HUES64 (cell line): ENCODE results near the gene PNMA8A.
"Not testable (repeated sequence)": the region's sequence is repeated elsewhere in the genome, so short reads cannot be mapped to it uniquely, and the experiment has no call there.

Source experiments
- H3K27ac ChIP-seq: 2 replicates; pipeline ENCODE4 v1.7.0; 2013; ENCODE audit warnings: low read depth, low read length, inconsistent platforms
- H3K27me3 ChIP-seq: 2 replicates; pipeline ENCODE4 v1.6.1; 2013; ENCODE audit warnings: mild to moderate bottlenecking, low read length; ENCODE audit not compliant: insufficient read depth
- H3K36me3 ChIP-seq: 2 replicates; pipeline ENCODE4 v1.6.1; 2013; ENCODE audit warnings: mild to moderate bottlenecking, low read length; ENCODE audit not compliant: insufficient read depth
- H3K4me1 ChIP-seq: 2 replicates; pipeline ENCODE4 v1.6.1; 2013; ENCODE audit warnings: mild to moderate bottlenecking, low read length, moderate library complexity; ENCODE audit not compliant: insufficient read depth
- H3K4me3 ChIP-seq: 2 replicates; pipeline ENCODE4 v1.5.1; 2013; ENCODE audit warnings: mild to moderate bottlenecking, low read length, moderate library complexity
- H3K9ac ChIP-seq: 2 replicates; pipeline ENCODE4 v1.6.1; 2013; ENCODE audit warnings: mild to moderate bottlenecking, low read depth, low read length
- H3K9me3 ChIP-seq: 2 replicates; pipeline ENCODE4 v1.6.1; 2013; ENCODE audit warnings: low read depth, low read length; ENCODE audit not compliant: insufficient read depth
- whole genome bisulfite sequencing: fragments of 150-250, 120-280 bp; methylation state at CpG from one replicate; pipeline ENCODE4 v1.1.7; 2013; ENCODE audit warnings: missing lambda C conversion rate; 5-methylcytosine and 5-hydroxymethylcytosine counted together

PNMA8A gene

GRCh38 chr19:46447824-46448223, 23.5 kb downstream of the PNMA8A start:
- no peak overlapping the region for H3K4me3 ChIP-seq

GRCh38 chr19:46447006-46447405, 24.4 kb downstream of the PNMA8A start:
- Histone ChIP-seq H3K4me1 (no peaks in the 10 kb centered on the region), H3K4me3 (no peak overlapping the region), H3K9ac (no peak overlapping the region), H3K9me3 (0 out of 2 replicates have a peak, but pooled peaks cover 3% of the 10 kb centered on the region), H3K27me3 (no peaks in the 10 kb centered on the region), H3K27ac (no peak overlapping the region), H3K36me3 (no peaks in the 10 kb centered on the region)
- 85% methylated on average over 2 of the region's 3 CpGs for WGBS

More at GRCh38 chr19:46447824-46448223, 23.5 kb downstream of the PNMA8A start:
- no peaks in the 10 kb centered on the region for H3K4me1 ChIP-seq
- 0 out of 2 replicates have a peak, but pooled peaks cover 3% of the 10 kb centered on the region for H3K9me3 ChIP-seq
- H3K27ac ChIP-seq: no peak overlapping the region
- WGBS: 89% methylated on average over 5 of the region's 5 CpGs
- H3K27me3 ChIP-seq: no peaks in the 10 kb centered on the region
- H3K36me3 ChIP-seq: no peaks in the 10 kb centered on the region
- no peak overlapping the region for H3K9ac ChIP-seq

DNA sequence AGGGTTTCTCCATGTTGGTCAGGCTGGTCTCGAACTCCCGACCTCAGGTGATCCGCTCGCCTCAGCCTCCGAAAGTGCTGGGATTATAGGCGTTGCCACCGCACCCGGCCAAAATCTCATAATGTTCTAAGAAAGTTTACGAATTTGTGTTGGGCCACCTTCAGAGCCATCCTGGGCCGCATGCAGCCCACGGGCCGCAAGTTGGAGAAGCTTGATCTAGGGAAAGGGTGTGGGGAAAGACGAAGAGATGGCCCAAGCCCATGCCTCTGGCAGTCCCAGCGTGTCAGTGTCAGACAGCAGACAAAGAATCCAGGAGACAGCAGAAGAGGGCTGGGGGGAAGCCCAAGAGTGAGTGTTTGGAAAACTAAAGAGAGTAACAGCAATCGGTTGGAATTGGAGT, 25.3 kb downstream of the PNMA8A start:
- Histone ChIP-seq H3K9ac (no peak overlapping the region), H3K4me3 (no peak overlapping the region), H3K27ac (no peak overlapping the region), H3K36me3 (no peaks in the 10 kb centered on the region), H3K27me3 (no peaks in the 10 kb centered on the region), H3K4me1 (no peaks in the 10 kb centered on the region), H3K9me3 (0 out of 2 replicates have a peak, but pooled peaks cover 3% of the 10 kb centered on the region)
- 83% methylated on average over 15 of the region's 15 CpGs for WGBS

DNA sequence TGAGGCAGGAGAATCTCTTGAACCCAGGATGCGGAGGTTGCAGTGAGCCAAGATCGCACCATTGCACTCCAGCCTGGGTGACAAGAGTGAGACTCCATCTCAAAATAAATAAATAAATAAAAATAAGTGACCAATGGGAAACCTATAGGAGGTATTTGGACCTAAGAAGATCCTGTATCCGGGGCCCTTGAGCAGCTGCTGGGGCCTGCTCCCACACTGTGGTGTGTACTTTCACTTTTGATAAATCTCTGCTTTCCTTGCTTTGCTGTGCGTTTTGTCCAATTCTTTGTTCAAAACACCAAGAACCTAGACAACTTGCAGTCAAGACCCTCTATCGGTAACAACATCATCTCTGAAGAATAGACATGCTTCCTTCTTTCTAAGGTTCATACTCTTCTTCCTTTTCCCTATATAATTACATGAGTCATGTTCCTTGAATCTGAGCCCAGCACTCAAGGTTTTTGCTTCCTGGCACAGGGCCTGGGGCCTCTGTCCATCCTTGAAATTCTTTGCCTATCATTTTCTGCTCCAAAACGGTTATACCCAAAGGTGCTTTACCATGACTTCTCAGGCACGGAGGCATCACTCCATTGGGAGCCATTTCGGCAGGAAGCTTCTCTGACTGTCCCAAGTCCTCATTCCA, 28.4 kb downstream of the PNMA8A start:
- no peaks in the 10 kb centered on the region for H3K27me3 ChIP-seq
- no peak overlapping the region for H3K4me3 ChIP-seq
- H3K9me3 ChIP-seq: no peaks in the 10 kb centered on the region
- 87% methylated on average over 7 of the region's 8 CpGs for WGBS
- no peak overlapping the region for H3K9ac ChIP-seq
- H3K27ac ChIP-seq: no peak overlapping the region
- H3K4me1 ChIP-seq: no peaks in the 10 kb centered on the region
- H3K36me3 ChIP-seq: no peaks in the 10 kb centered on the region

GRCh38 chr19:46441866-46442265, 29.5 kb downstream of the PNMA8A start:
- 88% methylated on average over 1 of the region's 1 CpG for WGBS
- H3K9ac ChIP-seq: no peak overlapping the region
- H3K36me3 ChIP-seq: no peaks in the 10 kb centered on the region
- H3K4me3 ChIP-seq: no peak overlapping the region
- no peaks in the 10 kb centered on the region for H3K27me3 ChIP-seq
- H3K9me3 ChIP-seq: no peaks in the 10 kb centered on the region
- H3K27ac ChIP-seq: no peak overlapping the region
- H3K4me1 ChIP-seq: no peaks in the 10 kb centered on the region

DNA sequence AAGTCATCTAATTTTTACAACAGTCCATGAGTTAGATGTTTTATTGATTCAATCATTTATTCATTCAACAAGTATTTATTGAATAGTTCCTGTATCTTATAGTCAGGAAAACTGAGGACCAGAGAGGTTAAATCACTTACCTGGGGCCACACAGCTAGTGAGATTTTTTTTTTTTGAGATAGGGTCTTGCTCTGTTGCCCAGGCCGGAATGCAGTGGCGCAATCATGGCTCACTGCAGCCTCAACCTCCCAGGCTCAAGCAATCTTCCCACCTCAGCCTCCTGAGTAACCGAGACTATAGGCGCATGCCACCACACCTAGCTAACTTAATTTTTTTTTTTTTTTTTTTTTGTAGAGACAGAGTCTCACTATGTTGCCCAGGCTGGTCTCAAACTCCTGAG, 35.7 kb downstream of the PNMA8A start:
- H3K9me3 ChIP-seq, H3K4me3 ChIP-seq, H3K27me3 ChIP-seq, H3K27ac ChIP-seq, H3K4me1 ChIP-seq, H3K9ac ChIP-seq, H3K36me3 ChIP-seq: not testable (repeated sequence)
- 86% methylated on average over 4 of the region's 4 CpGs for WGBS

DNA sequence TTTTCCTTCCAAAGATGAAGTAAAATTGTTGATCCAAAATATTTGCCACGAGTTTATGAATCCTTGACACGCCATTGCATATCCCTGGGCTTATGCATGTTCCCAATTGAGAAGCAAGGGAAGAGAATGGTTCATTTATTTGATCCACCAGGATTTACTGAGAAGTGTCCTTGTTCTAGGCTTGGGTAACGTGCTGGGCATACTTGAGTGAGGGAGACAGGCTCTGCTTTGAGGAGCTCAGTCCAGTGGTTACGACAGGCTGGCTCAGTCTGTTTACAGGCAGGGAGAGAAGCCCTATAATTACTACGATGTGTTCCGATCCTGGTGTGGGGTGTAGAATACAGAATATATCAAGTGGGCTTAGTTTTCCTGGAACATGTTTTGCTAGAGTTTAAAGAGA, 36.4 kb downstream of the PNMA8A start:
- Histone ChIP-seq H3K27ac (no peak overlapping the region), H3K9ac (no peak overlapping the region), H3K4me1 (no peaks in the 10 kb centered on the region), H3K4me3 (no peak overlapping the region), H3K27me3 (no peaks in the 10 kb centered on the region), H3K9me3 (no peaks in the 10 kb centered on the region), H3K36me3 (no peaks in the 10 kb centered on the region)
- 83% methylated on average over 6 of the region's 6 CpGs for WGBS

- H3K27me3 ChIP-seq, H3K9ac ChIP-seq, H3K4me3 ChIP-seq, H3K4me1 ChIP-seq, H3K36me3 ChIP-seq, H3K9me3 ChIP-seq, H3K27ac ChIP-seq: not testable (repeated sequence)
- 76% methylated on average over 7 of the region's 7 CpGs for WGBS
Observed at GRCh38 chr19:46433470-46433869, 37.9 kb downstream of the PNMA8A start.

DNA sequence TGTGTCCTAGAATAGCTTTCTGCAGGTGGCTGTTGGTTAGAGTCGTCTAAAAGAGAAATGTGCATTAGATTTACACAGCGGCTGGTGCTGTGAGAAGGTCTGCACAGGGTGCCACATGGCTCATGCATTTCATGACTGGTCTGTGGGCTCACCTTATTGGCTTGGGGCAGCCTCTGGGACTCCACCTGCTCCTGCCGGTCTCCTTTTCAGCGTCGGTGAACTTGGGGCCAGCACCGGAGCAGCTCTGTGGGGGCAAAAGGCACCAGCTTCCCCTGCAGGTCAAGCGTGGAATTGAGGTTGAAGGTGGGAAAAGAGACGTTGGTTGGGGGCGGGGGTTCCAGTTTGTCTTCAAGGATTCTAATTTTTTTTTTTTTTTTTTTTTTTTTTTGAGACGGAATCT, 39.5 kb downstream of the PNMA8A start:
- peaks cover 19% of the 10 kb centered on the region for H3K27me3 ChIP-seq
- H3K27ac ChIP-seq: no peak overlapping the region
- no peaks in the 10 kb centered on the region for H3K36me3 ChIP-seq
- H3K4me1 ChIP-seq: 0 out of 2 replicates have a peak, but pooled peaks cover 2% of the 10 kb centered on the region
- 52% methylated on average over 9 of the region's 10 CpGs for whole genome bisulfite sequencing
- H3K4me3 ChIP-seq: no peak overlapping the region
- no peak overlapping the region for H3K9ac ChIP-seq
- H3K9me3 ChIP-seq: no peaks in the 10 kb centered on the region

DNA sequence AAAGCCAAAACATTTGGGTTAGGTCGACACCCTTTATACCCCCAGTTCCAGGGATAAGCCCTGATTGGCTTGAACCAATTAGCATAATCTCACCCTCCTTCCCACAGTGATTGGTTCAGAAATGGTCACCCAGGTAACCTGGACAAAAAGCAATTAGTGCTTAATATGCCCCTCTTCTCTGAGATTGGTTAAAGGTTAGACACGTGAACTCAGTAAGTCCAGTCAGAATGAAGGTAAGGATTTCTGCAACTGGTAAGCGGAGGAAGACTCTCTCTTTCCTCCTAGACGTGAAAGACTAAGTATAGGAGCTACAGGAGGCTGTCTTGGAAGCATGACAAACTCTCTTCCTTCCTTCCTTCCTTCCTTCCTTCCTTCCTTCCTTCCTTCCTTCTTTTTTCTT, 41.4 kb downstream of the PNMA8A start:
- Histone ChIP-seq H3K9ac (no peak overlapping the region), H3K4me1 (peaks cover 7% of the 10 kb centered on the region; the same call in 1 of the 2 replicates), H3K27ac (no peak overlapping the region), H3K4me3 (no peak overlapping the region), H3K36me3 (no peaks in the 10 kb centered on the region), H3K27me3 (peaks cover 25% of the 10 kb centered on the region), H3K9me3 (no peaks in the 10 kb centered on the region)
- 90% methylated on average over 4 of the region's 4 CpGs for WGBS

- Histone ChIP-seq H3K4me1 (peaks cover 7% of the 10 kb centered on the region; the same call in 1 of the 2 replicates), H3K9me3 (no peaks in the 10 kb centered on the region), H3K9ac (no peak within 1 kb of the TSS), H3K27ac (no peak within 1 kb of the TSS), H3K4me3 (peak within 1 kb of the TSS; percentile 49), H3K36me3 (no peaks in the 10 kb centered on the region), H3K27me3 (peaks cover 25% of the 10 kb centered on the region)
- WGBS: 34% methylated on average over 52 of the region's 52 CpGs
Observed at GRCh38 chr19:46428239-46429135, 42.9 kb downstream of the PNMA8A start, which contains the start of gene PNMA8C. Gene PNMA8C, minus strand, starts transcription at chr19:46428936. Its CDS starts 577 bp downstream, at chr19:46428359.
